Brain microvascular endothelial cell (primary cell): Measurements from ENCODE around the gene KCNQ1OT1.

Experiments used
- DNase-seq: peaks from one replicate; pipeline ENCODE4 v3.0.0-alpha.2; 2020
- H3K27ac ChIP-seq: fragments of 250-450 bp; sonication (Bioruptor Pico); 2 replicates; pipeline ENCODE4 v1.5.1; 2020; ENCODE audit warnings: mild to moderate bottlenecking, moderate library complexity
- H3K27me3 ChIP-seq: fragments of 250-450 bp; sonication (Bioruptor Pico); replicated peaks from 2 replicates; pipeline ENCODE4 v1.5.1; 2020; ENCODE audit warnings: mild to moderate bottlenecking
- H3K36me3 ChIP-seq: fragments of 250-450 bp; sonication (Bioruptor Pico); replicated peaks from 2 replicates; pipeline ENCODE4 v1.5.1; 2020; ENCODE audit warnings: mild to moderate bottlenecking
- H3K4me3 ChIP-seq: 2 replicates; pipeline ENCODE4 v1.5.1; 2011; ENCODE audit warnings: low read depth, mild to moderate bottlenecking, control low read depth, low read length, moderate library complexity
- CTCF ChIP-seq: IDR thresholded peaks from 2 replicates; pipeline ENCODE4 v1.5.1; 2011; ENCODE audit warnings: low read depth, mild to moderate bottlenecking, moderate library complexity, low read length, control low read depth, inconsistent platforms; ENCODE audit errors: missing control alignments
- in situ Hi-C: cut with HindIII; loops from 2 replicates; pipeline ENCODE4 v1.10.0; 2017; ENCODE audit warnings: low sequenced_read_pairs, low pct_ligation_motif_present

KCNQ1OT1 gene

DNA sequence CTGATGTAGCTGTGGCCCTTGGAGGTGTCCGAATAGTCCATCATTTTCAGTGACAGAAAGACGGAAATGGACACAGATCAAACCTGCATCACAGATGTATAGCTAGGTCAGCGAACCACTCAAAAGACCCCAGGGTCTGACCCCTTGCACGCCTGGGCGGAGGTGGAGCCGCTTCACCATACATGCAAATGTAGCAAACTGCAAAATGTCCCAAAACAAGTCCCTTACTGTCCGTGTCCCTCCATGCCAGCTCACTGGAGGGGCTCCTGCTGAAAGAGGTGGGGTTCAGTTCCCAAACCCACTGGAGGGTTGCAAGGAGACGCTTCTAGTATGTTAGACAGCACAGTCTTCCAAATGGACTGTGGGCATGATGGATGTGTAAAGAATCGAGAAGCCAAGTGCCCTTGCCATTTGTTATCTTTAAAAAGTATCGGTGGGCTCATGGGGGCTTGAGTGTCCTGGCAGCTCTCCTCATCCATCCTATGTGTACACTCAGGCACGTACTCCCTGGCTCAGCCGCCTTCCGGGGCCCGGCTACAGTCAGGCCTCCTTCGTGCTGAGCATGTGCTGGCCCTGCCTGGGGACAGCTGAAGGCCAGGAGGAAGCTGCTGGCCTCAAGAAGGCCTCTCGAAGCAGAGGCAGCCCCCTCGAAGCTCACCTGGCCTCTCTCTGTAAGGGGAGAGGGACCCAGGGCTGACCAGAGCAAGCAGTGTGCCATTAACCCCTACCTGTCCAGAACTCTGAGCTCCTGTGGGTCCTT lies 20.2 kb upstream of the KCNQ1OT1 start:
- DNase-seq = no peak
- H3K27ac ChIP-seq = no peak overlapping the region
- TF ChIP-seq CTCF = no peak
- H3K36me3 ChIP-seq = no peaks in the 10 kb centered on the region
- peaks cover 13% of the 10 kb centered on the region for H3K27me3 ChIP-seq
- in situ Hi-C loops = no loop called here
- no peak overlapping the region for H3K4me3 ChIP-seq

- no peaks in the 10 kb centered on the region for H3K36me3 ChIP-seq
- no peak overlapping the region for H3K27ac ChIP-seq
- in situ Hi-C loops = no loop called here
- TF ChIP-seq CTCF = no peak
- DNase-seq = no peak
- H3K4me3 ChIP-seq = no peak overlapping the region
- H3K27me3 ChIP-seq = peaks cover 12% of the 10 kb centered on the region
These were observed 19.1 kb upstream of the KCNQ1OT1 start for GRCh38 chr11:2718817-2719438.

DNA sequence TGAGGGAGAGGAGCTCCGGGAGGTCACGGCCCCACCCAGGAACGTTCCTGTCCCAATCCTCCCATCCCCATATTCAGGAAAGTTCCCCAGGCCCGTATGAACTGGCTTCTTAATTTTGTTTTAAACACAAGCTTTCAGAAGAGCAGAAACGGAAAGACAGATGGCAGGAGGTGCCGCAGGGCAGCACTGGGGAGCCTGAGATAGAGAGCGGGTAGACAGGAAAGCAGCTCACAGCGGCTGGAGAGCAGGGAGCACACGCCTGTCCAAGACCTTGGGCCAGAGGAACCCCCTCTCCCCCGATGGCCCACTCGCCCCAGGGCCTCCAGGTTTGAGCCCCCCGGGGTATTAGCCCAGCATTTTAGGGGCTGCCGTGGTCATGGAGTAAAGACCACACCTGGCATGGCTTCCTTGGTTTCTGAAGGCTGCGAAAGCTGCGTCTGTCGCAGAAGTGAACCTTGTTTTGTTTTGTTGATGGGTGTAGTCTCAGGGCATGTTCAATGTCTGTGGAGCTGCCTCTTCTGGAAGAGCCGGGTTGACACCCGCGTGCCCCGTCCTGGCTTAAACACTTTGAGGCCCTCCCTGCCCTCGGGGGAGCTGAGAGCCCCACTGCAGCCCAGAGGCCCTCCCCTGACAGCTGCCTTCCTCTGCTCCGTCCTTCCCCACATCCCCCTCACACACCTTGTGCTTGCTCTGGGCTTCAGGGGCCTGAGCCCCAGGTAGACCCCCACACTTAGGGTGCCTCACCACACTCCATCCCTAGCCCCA lies 17.9 kb upstream of the KCNQ1OT1 start:
- Histone ChIP-seq H3K27ac (no peak overlapping the region), H3K36me3 (no peaks in the 10 kb centered on the region), H3K4me3 (no peak overlapping the region), H3K27me3 (peaks cover 8% of the 10 kb centered on the region)
- in situ Hi-C loops = no loop called here
- DNase-seq = no peak
- TF ChIP-seq CTCF = no peak

GRCh38 chr11:2716376-2717095 lies 16.7 kb upstream of the KCNQ1OT1 start:
- Histone ChIP-seq H3K36me3 (no peaks in the 10 kb centered on the region), H3K27me3 (peaks cover 3% of the 10 kb centered on the region), H3K4me3 (no peak overlapping the region), H3K27ac (no peak overlapping the region)
- no peak for TF ChIP-seq CTCF
- in situ Hi-C loops = no loop called here
- no peak for DNase-seq

GRCh38 chr11:2715716-2716350 lies 16.0 kb upstream of the KCNQ1OT1 start:
- no peak for DNase-seq
- Histone ChIP-seq H3K27ac (no peak overlapping the region), H3K36me3 (no peaks in the 10 kb centered on the region), H3K27me3 (peaks cover 3% of the 10 kb centered on the region), H3K4me3 (no peak overlapping the region)
- TF ChIP-seq CTCF = no peak
- in situ Hi-C loops = no loop called here
